H1 (cell line): ENCODE results near the gene DNAH8. TPM values are rescaled to one million over a fixed set of nuclear protein-coding genes. Genes with fewer than 3 reads are reported as not detected.

ENCODE experiments used
- BCL11A ChIP-seq, 2 experiments: IDR thresholded peaks; one replicate each; pipeline ENCODE4 v1.6.1; 2011; ENCODE audit warnings: low read depth in 2 of 2, low read length in 2 of 2, mild to moderate bottlenecking in 2 of 2
- CBX8 ChIP-seq: fragments of 300-800, 300-1000 bp; sonication (generic); IDR thresholded peaks from 2 replicates; pipeline ENCODE4 v1.7.1; 2016; ENCODE audit warnings: low read depth, low read length, borderline replicate concordance
- CREB1 ChIP-seq: IDR thresholded peaks from 2 replicates; pipeline ENCODE4 v1.6.1; 2012; ENCODE audit warnings: inconsistent platforms
- EZH2 ChIP-seq: fragments of 200-600 bp; sonication (generic); IDR thresholded peaks from 2 replicates; pipeline ENCODE4 v1.7.1; 2012; ENCODE audit warnings: low read depth, mild to moderate bottlenecking, moderate library complexity, low read length, inconsistent platforms; ENCODE audit not compliant: severe bottlenecking
- GABPA ChIP-seq: IDR thresholded peaks from 2 replicates; pipeline ENCODE4 v1.6.1; 2011; ENCODE audit warnings: mild to moderate bottlenecking, low read length, moderate library complexity, borderline replicate concordance; ENCODE audit not compliant: insufficient read depth
- HDAC6 ChIP-seq: IDR thresholded peaks from one replicate; pipeline ENCODE4 v1.7.1; 2012; ENCODE audit warnings: low read depth, mild to moderate bottlenecking, inconsistent platforms, low read length, moderate library complexity
- MAFK ChIP-seq: IDR thresholded peaks from 2 replicates; pipeline ENCODE4 v1.6.1; 2012; ENCODE audit warnings: low read depth, mild to moderate bottlenecking, improper control_type of control experiment, low read length
- RNF2 ChIP-seq: fragments of 200-900, 300-1000 bp; sonication (generic); IDR thresholded peaks from 2 replicates; pipeline ENCODE4 v1.7.1; 2016; ENCODE audit warnings: borderline replicate concordance, low read depth, mild to moderate bottlenecking, antibody characterized with exemption, low read length; ENCODE audit not compliant: poor library complexity, severe bottlenecking; ENCODE audit errors: missing control alignments
- SIN3A ChIP-seq, 2 experiments: IDR thresholded peaks in 1 of 2; conservative IDR thresholded peaks in 1 of 2; 2 replicates each; pipeline ENCODE4 v1.6.1; 2011 to 2012; ENCODE audit warnings: low read length in 2 of 2, improper control_type of control experiment in 1 of 2, low read depth in 1 of 2, mild to moderate bottlenecking in 1 of 2
- TBP ChIP-seq: IDR thresholded peaks from 2 replicates; pipeline ENCODE4 v1.6.1; 2011; ENCODE audit warnings: low read depth, low read length, improper control_type of control experiment
- ZNF274 ChIP-seq: IDR thresholded peaks from 2 replicates; pipeline ENCODE4 v1.7.0; 2012; ENCODE audit warnings: low read length, borderline replicate concordance; ENCODE audit errors: extremely low read depth
- polyA plus RNA-seq, 7 experiments: library from polyadenylated mRNA; depleted of rRNA in 3 of 7; stranded (reverse) in 5 of 7; unstranded in 2 of 7; fragments of >200 nt in 5 of 7; fragments of 200-250 nt in 2 of 7; gene quantifications; 1 replicate in 5 of 7; 2 replicates in 1 of 7; 4 replicates in 1 of 7; pipeline versions ENCODE4 v1.2.1 to v1.2.3, GENCODE V29; 2011 to 2013; ENCODE audit warnings: missing spikeins in 2 of 7, mixed read lengths in 2 of 7
- total RNA-seq: library from RNA; stranded (reverse); fragmentation: NEBNext Ultra II Directional; extraction: Animal tissue kit (Norgen Biotek cat#: 25700); gene quantifications from 2 replicates; pipeline ENCODE4 v1.2.1, GENCODE V29; 2021

DNAH8 gene
- total and polyA plus RNA-seq, 2 of the 8 experiments (the other 6 are each of a cell fraction or from before 2014, with no cell fraction given), result under 0.01 TPM; not detected in 1

DNA sequence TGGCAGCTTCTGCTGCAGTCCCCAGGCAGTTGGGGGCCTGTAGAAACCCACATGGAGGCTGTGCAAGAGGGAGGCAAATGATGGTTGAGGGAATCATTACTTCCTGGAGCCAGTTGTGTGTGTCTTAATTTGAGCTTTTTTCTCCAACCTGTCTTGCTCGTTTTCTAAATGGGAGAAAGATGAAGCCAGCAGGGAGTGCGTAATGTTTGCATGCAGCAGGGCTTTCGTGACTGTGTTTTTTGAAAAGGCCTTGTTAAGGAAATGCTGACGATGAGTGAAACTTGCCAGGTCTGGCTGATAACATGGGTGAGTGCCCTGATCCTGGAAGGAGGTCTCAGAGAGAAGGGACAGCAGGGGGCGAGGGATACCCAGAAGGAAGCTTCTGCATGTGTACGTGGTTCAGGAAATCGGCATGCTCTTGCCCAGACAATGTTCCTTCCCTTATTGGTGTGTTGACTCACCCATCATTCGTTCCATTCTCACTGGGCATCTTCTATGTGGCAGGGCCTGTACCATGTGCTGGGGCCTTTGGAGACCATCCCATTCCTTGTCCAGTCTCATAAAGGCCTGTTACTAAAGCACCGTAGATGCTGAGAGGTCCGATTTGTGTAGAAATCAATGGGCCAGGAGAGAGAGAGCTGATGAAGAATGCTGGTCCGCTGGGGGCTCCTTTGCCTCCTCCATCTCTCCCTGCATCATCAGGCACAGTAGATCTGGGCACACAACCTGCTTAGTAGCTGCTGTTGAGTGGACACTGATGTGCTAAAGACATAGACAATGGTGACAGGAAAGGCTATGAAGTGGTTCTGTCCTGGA, 360.9 kb downstream of the DNAH8 start (continued):
- no peak for TF ChIP-seq TBP
- TF ChIP-seq RNF2, result no peak
- TF ChIP-seq EZH2, result no peak
- TF ChIP-seq HDAC6, result no peak
- no peak for TF ChIP-seq ZNF274
- no peak for TF ChIP-seq MAFK
- TF ChIP-seq CBX8, result no peak
- no peak for TF ChIP-seq CREB1
- TF ChIP-seq SIN3A (conservative IDR thresholded peaks at IDR 0.05 in 1 of 2, IDR thresholded peaks at IDR 0.05 in 1 of 2; ENCODE audit: low read depth in 1 of 2, low read length in 2 of 2), result no peak
- no peak for TF ChIP-seq GABPA
- TF ChIP-seq BCL11A (IDR thresholded peaks at IDR 0.05; ENCODE audit: low read depth in 2 of 2, low read length in 2 of 2), result no peak
